Anterior cingulate cortex (tissue), 58 donors: Measurements from ENCODE around the gene ANO10.
"Not testable (repeated sequence)": the region's sequence is repeated elsewhere in the genome, so short reads cannot be mapped to it uniquely, and the experiment has no call there.

ENCODE experiments used
- DNase-seq, 58 donors: peaks; one replicate each; lab custom pipeline; 2025; lab: John Stamatoyannopoulos, UW

The ANO10 gene

GRCh38 chr3:43363621-43364266 lies 258.1 kb downstream of the ANO10 start:
- no peak for DNase-seq

- no peak for DNase-seq
These were observed 258.9 kb downstream of the ANO10 start for GRCh38 chr3:43362961-43363360.

GRCh38 chr3:43362183-43362582 lies 259.6 kb downstream of the ANO10 start:
- no peak for DNase-seq

- no peak for DNase-seq
These were observed 260.7 kb downstream of the ANO10 start for GRCh38 chr3:43361077-43361476.

- DNase-seq, result not testable (repeated sequence)
These were observed 265.8 kb downstream of the ANO10 start for GRCh38 chr3:43356033-43356432.

GRCh38 chr3:43353923-43354670 lies 267.7 kb downstream of the ANO10 start:
- DNase-seq, result no peak

GRCh38 chr3:43353393-43353792 lies 268.4 kb downstream of the ANO10 start:
- DNase-seq, result no peak

GRCh38 chr3:43349716-43350115 lies 272.1 kb downstream of the ANO10 start:
- DNase-seq, result no peak

- DNase-seq, result no peak
These were observed 272.8 kb downstream of the ANO10 start for GRCh38 chr3:43348852-43349574.

GRCh38 chr3:43348350-43348749 lies 273.5 kb downstream of the ANO10 start:
- DNase-seq, result no peak

GRCh38 chr3:43347774-43348173 lies 274.0 kb downstream of the ANO10 start:
- no peak for DNase-seq

GRCh38 chr3:43346978-43347749 lies 274.6 kb downstream of the ANO10 start:
- no peak for DNase-seq

GRCh38 chr3:43345877-43346276 lies 275.9 kb downstream of the ANO10 start:
- DNase-seq, result no peak

- DNase-seq, result no peak
These were observed 276.6 kb downstream of the ANO10 start for GRCh38 chr3:43345246-43345645.

GRCh38 chr3:43344520-43344919 lies 277.3 kb downstream of the ANO10 start:
- DNase-seq, result no peak

GRCh38 chr3:43343815-43344214 lies 278.0 kb downstream of the ANO10 start:
- no peak for DNase-seq

GRCh38 chr3:43343185-43343584 lies 278.6 kb downstream of the ANO10 start:
- DNase-seq, result no peak

GRCh38 chr3:43341788-43342187 lies 280.0 kb downstream of the ANO10 start:
- DNase-seq, result no peak

- DNase-seq, result no peak
These were observed 281.4 kb downstream of the ANO10 start for GRCh38 chr3:43340403-43340802.

- DNase-seq, result no peak
These were observed 283.5 kb downstream of the ANO10 start for GRCh38 chr3:43338295-43338694.

GRCh38 chr3:43335799-43336198 lies 286.0 kb downstream of the ANO10 start:
- no peak for DNase-seq
